NCI-H345 (cell line): ENCODE measurements around the gene FRMD3.

Experiments
- DNase-seq: peaks from one replicate; lab custom pipeline; 2025; lab: John Stamatoyannopoulos, UW

FRMD3 gene

DNA sequence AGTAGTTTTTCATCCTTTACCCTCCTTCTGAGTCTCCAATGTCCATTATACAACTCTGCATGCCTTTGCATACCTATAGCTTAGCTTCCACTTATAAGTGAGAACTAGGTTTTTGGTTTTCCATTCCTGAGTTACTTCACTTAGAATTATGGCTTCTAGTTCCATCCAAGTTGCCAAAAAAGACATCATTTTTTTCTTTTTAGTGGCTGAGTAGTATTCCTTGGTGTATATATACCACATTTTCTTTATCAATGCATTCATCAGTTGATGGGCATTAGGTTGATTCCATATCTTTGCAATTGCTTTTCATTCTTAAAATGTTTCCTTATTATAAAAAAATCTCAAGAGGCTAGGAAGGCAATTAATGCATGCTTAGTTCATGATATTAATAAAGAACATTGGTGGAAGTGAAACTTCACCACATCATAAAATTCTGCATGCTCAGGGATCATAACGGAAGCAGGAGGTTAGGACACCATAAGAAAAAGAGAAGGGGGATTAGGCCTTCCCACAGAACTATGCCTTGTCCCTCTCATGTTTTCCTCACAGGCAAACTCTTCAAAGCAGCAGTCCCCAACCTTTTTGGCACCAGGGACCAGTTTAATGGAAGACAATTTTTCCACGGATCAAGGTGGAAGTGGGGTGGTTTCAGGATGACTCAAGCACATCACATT is 105.2 kb downstream of the FRMD3 start:
- DNase-seq: no peak

- DNase-seq: no peak
Observed at GRCh38 chr9:83432104-83432627, 106.0 kb downstream of the FRMD3 start.

GRCh38 chr9:83431101-83432060 is 106.8 kb downstream of the FRMD3 start:
- no peak for DNase-seq

DNA sequence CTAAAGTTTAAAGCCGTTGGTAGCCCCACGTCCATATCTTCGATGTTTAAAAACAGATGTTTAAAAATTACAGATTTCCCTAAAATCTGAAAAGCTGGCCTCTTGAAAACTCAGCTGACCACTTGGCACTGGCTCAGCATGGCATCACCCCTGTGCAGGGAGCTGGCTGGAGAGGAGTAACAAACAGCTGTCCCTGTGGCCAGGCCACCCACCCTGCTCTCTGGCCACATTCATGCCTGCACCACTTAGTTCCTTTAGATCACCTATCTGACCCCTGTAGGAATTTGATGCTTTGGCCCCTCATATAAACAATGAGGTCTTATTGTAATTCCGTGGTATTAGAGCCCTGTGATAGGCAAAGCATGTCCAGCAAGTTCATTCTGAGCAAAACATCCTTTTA is 107.5 kb downstream of the FRMD3 start:
- DNase-seq: no peak

DNA sequence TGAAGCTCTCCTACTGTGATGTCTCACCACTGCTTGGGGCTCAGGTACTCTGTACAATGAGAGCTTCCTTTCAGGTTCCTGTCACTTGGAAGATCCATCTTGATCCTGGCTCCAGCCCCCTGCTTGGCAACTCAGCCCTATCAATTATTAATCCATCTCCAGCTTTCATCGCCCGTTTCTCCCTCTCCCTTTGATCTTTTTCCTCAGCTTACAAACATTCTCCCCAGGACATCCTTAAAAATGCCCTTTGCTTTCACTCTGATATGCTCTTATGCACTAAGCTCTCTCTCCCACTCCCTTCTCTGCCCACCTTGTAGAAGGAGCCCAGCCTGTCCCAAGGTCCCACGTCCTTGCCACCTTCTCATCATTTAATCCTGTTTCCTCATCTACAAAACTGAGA is 109.0 kb downstream of the FRMD3 start:
- DNase-seq: no peak

- no peak for DNase-seq
Observed at GRCh38 chr9:83425240-83425639, 113.0 kb downstream of the FRMD3 start.

GRCh38 chr9:83424831-83425230 is 113.4 kb downstream of the FRMD3 start:
- DNase-seq: no peak

DNA sequence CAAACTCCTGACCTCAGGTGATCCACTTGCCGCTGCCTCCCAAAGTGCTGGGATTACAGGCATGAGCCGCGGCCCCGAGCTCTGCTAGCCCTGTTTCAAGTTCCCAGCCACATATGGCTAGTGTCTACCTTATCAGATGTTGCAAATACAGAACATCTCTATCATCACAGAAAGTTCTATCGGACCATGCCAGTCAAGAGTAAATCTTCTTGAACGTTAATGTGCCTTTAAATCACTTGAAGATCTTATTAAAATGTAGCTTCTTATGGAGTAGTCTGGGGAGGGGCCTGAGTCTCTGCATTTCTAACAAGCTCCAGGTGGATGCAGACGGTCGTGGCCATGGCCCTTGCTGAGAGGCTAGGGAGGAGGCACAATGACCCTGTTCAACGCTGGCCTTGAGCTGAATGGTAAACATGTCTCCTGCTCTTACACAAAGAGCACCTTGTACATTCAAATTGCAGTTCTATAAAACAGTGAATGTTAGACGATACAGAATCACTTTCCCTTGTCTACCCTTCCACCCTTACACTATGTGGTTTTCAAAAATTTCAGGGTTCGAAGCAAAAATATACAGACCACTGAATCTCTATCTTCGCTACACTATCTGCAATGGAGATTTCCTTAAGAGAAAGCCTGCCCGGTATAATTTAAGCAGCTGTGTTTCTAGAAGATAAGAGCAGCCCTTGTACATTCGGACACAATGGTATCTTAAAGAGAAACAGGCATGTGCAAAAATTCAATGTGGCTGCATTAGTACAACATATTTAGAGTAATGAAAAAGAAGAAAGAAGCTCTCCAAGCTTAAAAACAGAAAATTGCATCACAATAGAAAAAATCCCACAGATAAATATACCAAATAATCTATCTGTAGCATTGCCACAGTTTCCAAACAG is 114.1 kb downstream of the FRMD3 start:
- no peak for DNase-seq

- DNase-seq: no peak
Observed at GRCh38 chr9:83422527-83422926, 115.7 kb downstream of the FRMD3 start.

GRCh38 chr9:83420486-83420885 is 117.7 kb downstream of the FRMD3 start:
- no peak for DNase-seq

DNA sequence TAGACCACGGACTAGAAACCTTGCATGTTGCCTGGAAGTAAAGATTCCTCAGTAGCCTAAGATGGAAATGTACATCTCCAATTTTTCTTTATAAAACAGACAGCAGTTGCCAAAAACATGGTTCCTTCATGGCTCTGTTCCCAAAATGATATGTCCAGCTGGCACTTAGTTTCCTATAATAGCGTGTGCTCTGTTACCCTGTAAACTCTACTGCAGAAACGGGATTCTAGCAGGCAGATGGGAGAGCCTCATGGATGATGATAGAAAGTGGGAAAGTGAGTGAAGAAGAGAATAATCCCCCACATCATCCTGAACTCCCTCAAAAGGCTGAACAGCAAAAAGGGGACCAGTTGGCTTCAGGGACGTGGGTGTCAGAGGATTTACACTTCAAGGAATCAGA is 118.2 kb downstream of the FRMD3 start:
- DNase-seq: no peak

DNA sequence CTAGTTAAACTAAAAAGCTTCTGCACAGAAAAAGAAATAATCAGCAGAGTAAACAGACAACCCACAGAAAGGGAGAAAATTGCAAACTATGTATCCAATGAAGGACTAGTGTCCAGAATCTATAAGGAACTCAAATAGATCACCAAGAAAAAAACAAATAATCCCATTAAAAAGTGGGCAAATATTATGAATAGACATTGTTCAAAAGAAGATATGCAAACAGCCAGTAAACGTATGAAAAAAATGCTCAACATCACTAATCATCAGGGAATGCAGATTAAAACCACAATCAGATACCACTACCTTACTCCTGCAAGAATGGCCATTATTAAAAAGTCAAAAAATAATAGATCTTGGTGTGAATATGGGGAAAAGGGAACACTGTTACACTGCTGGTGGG is 119.9 kb downstream of the FRMD3 start:
- DNase-seq: no peak

DNA sequence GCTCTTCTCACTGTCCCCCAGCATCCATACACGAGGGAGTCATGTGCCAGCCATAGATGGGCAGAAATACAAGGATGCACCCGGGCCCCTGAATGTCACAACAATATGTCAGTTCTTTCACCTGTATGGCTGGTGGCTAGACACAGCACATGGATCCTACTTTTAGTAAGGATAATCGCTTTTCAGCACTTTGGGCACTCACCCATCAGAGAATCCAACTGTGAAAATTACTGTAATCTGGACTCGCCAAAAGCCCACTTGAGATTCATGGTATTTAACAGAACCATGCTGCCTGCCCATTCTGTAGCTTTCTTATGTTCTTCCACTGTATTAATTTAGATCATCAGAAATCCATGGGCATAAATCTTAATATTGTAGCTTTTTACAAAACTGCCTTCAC is 124.8 kb downstream of the FRMD3 start:
- no peak for DNase-seq

DNA sequence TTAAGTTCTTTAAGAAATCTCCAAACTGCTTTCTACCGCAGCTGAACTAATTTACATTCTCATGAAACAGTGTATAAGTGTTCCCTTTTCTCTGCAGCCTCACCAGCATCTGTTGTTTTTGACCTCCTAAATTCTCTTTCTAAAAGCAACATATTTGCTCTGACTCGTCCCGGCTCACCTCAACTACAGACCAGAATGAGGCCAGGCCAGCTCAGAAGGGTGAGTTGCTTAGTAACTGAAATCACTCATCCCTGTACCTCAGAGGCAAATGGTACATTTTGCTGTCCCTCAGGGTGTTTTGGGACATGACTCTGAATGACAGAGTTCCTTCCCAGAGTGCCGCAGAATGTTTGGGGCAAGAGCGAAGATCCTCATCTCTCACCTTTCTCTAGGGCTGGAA is 127.5 kb downstream of the FRMD3 start:
- no peak for DNase-seq

DNA sequence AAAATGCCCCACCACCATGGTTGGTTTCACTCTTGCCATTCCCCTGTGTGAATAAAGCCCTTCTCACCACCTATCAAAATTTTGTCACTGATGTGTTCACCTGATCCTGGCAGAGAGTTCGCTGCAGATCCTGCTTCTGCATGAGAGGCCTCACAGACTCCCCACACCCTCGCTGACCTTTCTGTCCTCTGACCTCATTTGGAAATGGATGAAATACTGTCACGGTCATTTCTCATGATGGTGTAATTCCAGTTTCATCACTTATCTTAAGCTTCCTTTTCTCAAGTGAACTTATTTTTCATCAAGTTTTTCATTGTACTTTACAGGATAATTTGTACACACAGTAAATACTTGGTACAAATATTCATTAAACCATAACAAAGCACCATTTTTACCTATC is 131.3 kb downstream of the FRMD3 start:
- no peak for DNase-seq

DNA sequence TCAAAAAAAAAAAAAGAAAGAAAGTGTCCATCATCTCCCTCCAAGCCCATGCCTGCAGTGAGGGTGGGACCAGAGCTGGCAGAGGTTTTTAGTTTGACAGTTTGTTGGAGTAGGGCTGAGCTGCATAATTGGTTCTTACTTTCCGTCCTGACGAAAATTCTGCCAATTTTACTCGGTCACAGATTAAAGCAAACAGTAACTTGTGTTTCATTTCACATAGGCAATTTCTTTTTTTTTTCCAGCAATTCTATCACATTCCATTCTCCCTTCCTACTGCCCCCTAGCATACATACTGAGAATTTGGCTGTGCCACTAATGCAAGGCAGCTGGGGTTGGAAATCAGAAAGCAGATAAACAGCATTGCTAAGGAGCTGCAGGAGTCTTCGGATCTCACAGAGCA is 132.4 kb downstream of the FRMD3 start:
- DNase-seq: no peak

DNA sequence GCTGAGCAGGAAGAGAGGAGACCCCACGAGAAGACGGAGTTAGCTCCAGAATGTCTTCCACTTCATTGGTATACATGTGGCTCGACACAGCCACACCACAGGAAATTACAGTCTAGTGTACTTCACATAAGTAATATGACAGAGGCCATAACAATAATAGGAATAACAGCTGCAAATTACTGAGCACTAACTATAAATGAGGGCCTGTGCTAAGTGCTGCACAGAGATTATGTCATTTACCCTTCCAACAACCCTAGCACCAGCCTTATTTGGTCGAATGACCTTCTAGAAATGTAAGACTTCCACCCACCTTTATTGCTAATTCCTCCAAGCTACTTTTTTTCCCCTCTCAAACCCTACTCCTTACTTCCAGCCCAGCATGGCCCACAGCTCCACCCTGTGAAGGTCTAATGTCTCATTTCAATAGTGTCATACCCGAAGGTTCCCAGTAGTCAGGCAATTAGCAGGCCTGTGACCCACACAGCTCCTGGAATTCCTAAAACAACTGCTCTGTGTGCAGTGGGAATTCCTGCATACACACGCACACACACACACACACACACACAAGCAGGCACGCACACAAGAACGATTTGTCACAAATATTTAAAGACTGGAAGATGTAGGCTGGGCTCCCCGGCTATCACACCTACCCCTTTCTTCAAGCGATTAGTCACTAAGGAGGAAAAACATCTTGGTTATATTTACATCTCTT is 134.5 kb downstream of the FRMD3 start:
- no peak for DNase-seq

DNA sequence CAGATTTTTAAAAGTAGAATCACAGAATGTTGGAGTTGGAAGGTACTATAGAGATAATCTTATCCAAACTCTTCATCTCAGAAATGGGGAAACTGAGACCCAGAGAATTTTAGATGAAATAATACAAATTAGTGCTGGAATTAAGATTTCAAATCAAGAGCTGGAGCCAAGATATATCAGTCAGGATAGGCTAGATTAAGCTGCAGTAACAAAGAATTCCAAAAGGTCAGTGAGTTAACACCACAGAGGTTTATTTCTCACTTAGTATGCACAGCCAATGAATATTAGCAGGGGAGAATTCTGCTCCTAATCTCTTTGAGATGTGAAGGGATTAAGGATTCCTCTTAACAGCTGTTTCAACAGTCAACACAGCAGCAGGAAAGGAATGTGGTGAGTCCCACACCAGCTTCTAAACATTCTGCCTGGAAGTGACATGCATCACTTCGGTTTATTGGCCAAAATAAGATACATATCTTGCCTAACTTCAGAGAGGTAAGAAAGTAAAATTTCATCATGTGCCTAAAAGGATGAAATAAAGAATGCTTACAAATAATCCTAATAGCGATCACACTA is 136.8 kb downstream of the FRMD3 start:
- no peak for DNase-seq

DNA sequence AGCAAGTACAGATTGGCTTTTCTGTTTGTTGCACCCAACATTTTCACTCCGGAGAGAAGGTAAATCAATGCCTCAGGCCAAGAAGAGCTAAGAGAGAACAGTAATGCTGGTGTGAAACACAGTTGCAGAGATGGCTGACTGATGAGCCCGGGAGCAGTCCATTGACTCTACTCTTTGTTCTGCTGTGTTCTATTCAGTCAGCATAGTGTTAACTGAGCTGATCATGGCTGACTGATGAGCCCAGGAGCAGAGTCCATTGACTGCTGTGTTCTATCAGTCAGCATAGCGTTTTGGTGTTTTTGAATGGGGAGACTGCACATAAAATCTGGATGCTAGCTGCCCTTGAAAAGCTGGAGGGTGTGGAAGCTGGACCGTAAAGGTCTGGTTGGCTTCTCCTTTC is 141.4 kb downstream of the FRMD3 start:
- DNase-seq: no peak

- DNase-seq: no peak
Observed at GRCh38 chr9:83396342-83396741, 141.9 kb downstream of the FRMD3 start.

GRCh38 chr9:83392228-83392627 is 146.0 kb downstream of the FRMD3 start:
- DNase-seq: no peak
